Gastroesophageal sphincter (tissue), 4 donors: ENCODE results near the gene ASZ1. TPM values are rescaled to one million over a fixed set of nuclear protein-coding genes. Genes with fewer than 3 reads are reported as not detected.

Experiments
- ATAC-seq: fragments of 150-250 bp; one replicate; pipeline ENCODE4 v1.9.1; 2016; ENCODE audit warnings: mild to moderate bottlenecking, moderate library complexity
- H3K27ac ChIP-seq, 4 donors: fragments of 200-600 bp; sonication (generic) in 3 of 4; 1 replicate in 3 of 4; 2 replicates in 1 of 4; pipeline ENCODE4 v1.5.1; 2016 to 2019
- H3K27me3 ChIP-seq: fragments of 200-600 bp; sonication (generic); one replicate; pipeline ENCODE4 v1.5.1; 2019
- H3K36me3 ChIP-seq, 2 donors: fragments of 200-600 bp; sonication (generic); one replicate each; pipeline ENCODE4 v1.5.1; 2019; ENCODE audit warnings: control low read depth in 1 of 2
- H3K4me1 ChIP-seq, 3 donors: fragments of 200-600 bp; sonication (generic); 1 replicate in 2 of 3; 2 replicates in 1 of 3; pipeline ENCODE4 v1.5.1; 2016 to 2019; ENCODE audit warnings: control low read depth in 2 of 3
- H3K4me3 ChIP-seq, 2 donors: fragments of 200-600 bp; sonication (generic); one replicate each; pipeline ENCODE4 v1.5.1; 2019; ENCODE audit warnings: mild to moderate bottlenecking in 1 of 2, moderate library complexity in 1 of 2
- H3K9me3 ChIP-seq, 3 donors: fragments of 200-600 bp; sonication (generic); one replicate each; pipeline ENCODE4 v1.5.1; 2017 to 2019; ENCODE audit warnings: control low read depth in 2 of 3
- CTCF ChIP-seq, 4 experiments: fragments of 200-600 bp in 2 of 4; fragments of 450-650 bp in 2 of 4; sonication (generic) in 1 of 4; IDR thresholded peaks; one replicate each; pipeline ENCODE4 v1.5.1; 2017 to 2019; ENCODE audit warnings: antibody characterized with exemption in 4 of 4, mild to moderate bottlenecking in 2 of 4, moderate library complexity in 2 of 4
- EP300 ChIP-seq: sonication (generic); formaldehyde crosslinking; IDR thresholded peaks from one replicate; pipeline ENCODE4 v1.6.1; 2017; ENCODE audit warnings: antibody characterized with exemption, mild to moderate bottlenecking
- POLR2A ChIP-seq, 2 donors: fragments of 450-650 bp; IDR thresholded peaks; one replicate each; pipeline ENCODE4 v1.6.1; 2017; ENCODE audit warnings: antibody characterized with exemption in 2 of 2, mild to moderate bottlenecking in 2 of 2, moderate library complexity in 1 of 2
- POLR2AphosphoS5 ChIP-seq: sonication (generic); formaldehyde crosslinking; IDR thresholded peaks from one replicate; pipeline ENCODE4 v1.6.1; 2017; ENCODE audit warnings: antibody characterized with exemption
- WGBS, 2 donors: methylation state at CpG; one replicate each; pipeline ENCODE4 v1.1.5; 2018; ENCODE audit warnings: low coverage in 1 of 2; 5-methylcytosine and 5-hydroxymethylcytosine counted together
- total RNA-seq, 4 donors: library from RNA; depleted of rRNA; stranded (reverse); fragments of >200 nt; gene quantifications; one replicate each; pipeline ENCODE4 v1.1.0, GENCODE V29; 2016

The ASZ1 gene
- total RNA-seq, 4 donors from 2014 or later = not detected

- 90 to 96% methylated on average over 3 of the region's 3 CpGs for WGBS, 2 donors
Observed at GRCh38 chr7:117389871-117390270, 37.4 kb downstream of the ASZ1 start.

DNA sequence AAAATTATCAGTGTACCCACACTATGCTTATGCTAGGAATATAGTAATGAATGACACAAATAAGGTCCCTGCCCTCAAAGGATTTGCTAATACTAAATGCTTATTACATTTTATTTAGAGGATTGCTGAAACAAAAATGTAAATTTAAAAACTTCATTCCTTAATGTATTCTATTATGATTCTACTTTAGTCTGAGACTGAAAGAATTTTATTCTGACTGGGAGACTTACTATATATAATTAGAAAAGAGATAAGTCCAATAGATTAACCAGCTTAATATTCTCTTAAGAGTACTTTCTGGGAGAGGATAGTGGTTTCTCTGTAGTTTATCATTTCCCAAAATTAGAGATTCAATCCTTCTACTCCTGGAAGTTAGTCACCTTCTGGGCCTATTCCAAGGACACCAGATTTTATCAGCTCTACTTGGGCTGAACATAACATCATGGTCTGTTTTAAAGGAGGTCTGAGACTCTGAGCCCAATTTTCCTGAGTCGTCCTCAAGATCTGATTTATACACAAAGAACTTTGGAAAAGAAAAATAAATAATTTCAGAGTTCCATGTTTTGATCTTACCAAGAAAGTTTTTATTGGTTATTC lies 41.1 kb downstream of the ASZ1 start:
- WGBS, 2 donors = 39 to 50% methylated on average over 1 of the region's 1 CpG
- Histone ChIP-seq H3K4me1 (no peaks in the 10 kb centered on the region), H3K4me3 (no peak overlapping the region), H3K36me3 (no peaks in the 10 kb centered on the region), H3K27ac (no peak overlapping the region), H3K9me3 (peaks cover 0 to 11% (median 0%) of the 10 kb centered on the region in 3 donors), H3K27me3 (no peaks in the 10 kb centered on the region)
- TF ChIP-seq CTCF (IDR thresholded peaks at IDR 0.05) (no peak), POLR2A (IDR thresholded peaks at IDR 0.05) (no peak), EP300 (no peak), POLR2AphosphoS5 (no peak)
- ATAC-seq = no peak

More at GRCh38 chr7:117389871-117390270, 37.4 kb downstream of the ASZ1 start:
- Histone ChIP-seq H3K9me3 (peaks cover 0 to 11% (median 0%) of the 10 kb centered on the region in 3 donors), H3K27me3 (no peaks in the 10 kb centered on the region), H3K4me1 (no peaks in the 10 kb centered on the region), H3K36me3 (no peaks in the 10 kb centered on the region), H3K4me3 (no peak overlapping the region), H3K27ac (no peak overlapping the region)
- ATAC-seq = no peak
- no peak for TF ChIP-seq CTCF (IDR thresholded peaks at IDR 0.05)
- no peak for TF ChIP-seq EP300
- TF ChIP-seq POLR2A (IDR thresholded peaks at IDR 0.05) = no peak
- TF ChIP-seq POLR2AphosphoS5 = no peak

- Histone ChIP-seq H3K27me3 (no peaks in the 10 kb centered on the region), H3K4me1 (no peaks in the 10 kb centered on the region), H3K9me3 (peaks cover 0 to 11% (median 0%) of the 10 kb centered on the region in 3 donors), H3K4me3 (no peak overlapping the region), H3K36me3 (no peaks in the 10 kb centered on the region), H3K27ac (no peak overlapping the region)
- TF ChIP-seq POLR2A (IDR thresholded peaks at IDR 0.05) = no peak
- TF ChIP-seq CTCF (IDR thresholded peaks at IDR 0.05) = no peak
- TF ChIP-seq EP300 = no peak
- 37 to 55% methylated on average over 6 of the region's 6 CpGs for WGBS, 2 donors
- ATAC-seq = no peak
Observed at GRCh38 chr7:117385363-117386109, 41.8 kb downstream of the ASZ1 start.

DNA sequence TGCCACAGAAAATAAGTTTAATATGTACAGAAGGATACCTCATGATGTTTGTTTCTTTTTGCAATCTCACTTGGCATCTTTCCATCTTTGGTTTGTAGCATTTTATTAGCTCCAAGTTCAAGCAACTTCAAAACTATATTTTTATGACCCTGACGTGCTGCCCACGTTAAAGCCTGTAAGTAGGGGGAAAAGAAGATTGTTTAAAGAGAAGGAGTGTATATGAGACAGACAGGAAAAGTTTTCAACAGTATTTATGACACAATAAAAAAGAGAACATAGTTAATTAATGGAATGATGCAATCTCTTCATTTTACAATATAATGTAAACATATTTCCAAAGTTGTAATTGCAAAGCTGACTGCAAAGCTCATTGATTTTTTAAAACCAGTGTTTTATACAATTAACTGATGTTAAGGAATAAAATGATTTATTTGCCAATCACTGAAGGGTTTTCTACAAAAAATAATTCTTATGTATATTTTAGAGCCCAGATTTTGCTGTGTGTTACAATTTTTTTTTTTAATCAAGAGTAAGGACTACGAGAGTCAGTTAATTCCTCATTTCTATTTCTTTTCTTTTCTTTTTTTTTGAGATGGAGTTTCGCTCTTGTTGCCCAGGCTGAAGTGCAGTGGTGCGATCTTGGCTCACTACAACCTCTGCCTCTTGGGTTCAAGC lies 42.5 kb downstream of the ASZ1 start:
- Histone ChIP-seq H3K4me1 (no peaks in the 10 kb centered on the region), H3K4me3 (no peak overlapping the region), H3K9me3 (peaks cover 0 to 8% (median 0%) of the 10 kb centered on the region in 3 donors), H3K36me3 (no peaks in the 10 kb centered on the region), H3K27me3 (no peaks in the 10 kb centered on the region), H3K27ac (no peak overlapping the region)
- TF ChIP-seq POLR2AphosphoS5 = no peak
- TF ChIP-seq CTCF (IDR thresholded peaks at IDR 0.05) = no peak
- TF ChIP-seq EP300 = no peak
- no peak for TF ChIP-seq POLR2A (IDR thresholded peaks at IDR 0.05)
- 54 to 59% methylated on average over 4 of the region's 5 CpGs for WGBS, 2 donors
- ATAC-seq = no peak
